Stimulated activated CD4-positive, alpha-beta T cell treated with anti-CD3 and anti-CD28 coated beads, Interleukin-12 subunit alpha, Interleukin-12 subunit beta, amount 100 ng/mL, for 48 hours (primary cell): ENCODE measurements around the gene WDR49.
"Not testable (repeated sequence)": the region's sequence is repeated elsewhere in the genome, so short reads cannot be mapped to it uniquely, and the experiment has no call there.

Experiments used
- DNase-seq, 3 donors: peaks; one replicate each; pipeline ENCODE4 v3.0.0-alpha.2; 2020; ENCODE audit warnings: low read depth in 2 of 3, low spot score in 1 of 3

The WDR49 gene

DNA sequence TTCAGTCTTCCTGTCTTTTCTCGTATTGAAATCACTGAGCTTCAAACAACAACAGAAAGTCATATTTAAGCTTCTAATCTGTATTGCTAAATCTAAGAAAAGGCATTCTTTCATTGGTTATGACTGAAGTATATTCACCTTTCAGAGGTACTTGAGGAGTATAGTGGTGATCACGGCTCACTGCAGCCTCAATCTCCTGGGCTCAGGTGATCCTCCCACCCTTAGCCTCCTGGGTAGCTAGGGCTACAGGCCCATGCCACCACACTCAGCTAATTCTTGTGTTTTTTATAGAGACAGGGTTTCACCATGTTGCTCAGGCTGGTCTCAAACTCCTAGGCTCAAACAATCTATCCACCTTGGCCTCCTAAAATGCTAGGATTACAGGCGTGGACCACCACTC is 38.7 kb downstream of the WDR49 start:
- no peak for DNase-seq

- DNase-seq: not testable (repeated sequence)
Observed at GRCh38 chr3:167614196-167614595, 39.5 kb downstream of the WDR49 start.

DNA sequence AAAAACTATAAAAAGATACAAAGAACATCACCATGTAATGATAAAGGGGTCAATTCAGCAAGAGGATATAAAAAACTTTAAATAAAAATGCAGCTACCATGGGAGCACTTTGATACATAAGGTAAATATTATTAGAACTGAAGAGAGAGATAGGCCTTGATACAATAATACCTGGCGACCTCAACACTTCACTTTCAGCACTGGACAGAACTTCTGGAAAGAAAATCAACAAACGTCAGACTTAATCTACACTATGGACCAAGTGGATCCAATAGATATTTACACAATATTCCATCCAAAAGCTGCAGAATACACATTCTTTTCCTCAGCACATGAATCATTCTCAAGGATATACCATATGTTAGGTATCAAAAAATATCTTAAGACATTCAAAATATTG is 42.0 kb downstream of the WDR49 start:
- DNase-seq: no peak

DNA sequence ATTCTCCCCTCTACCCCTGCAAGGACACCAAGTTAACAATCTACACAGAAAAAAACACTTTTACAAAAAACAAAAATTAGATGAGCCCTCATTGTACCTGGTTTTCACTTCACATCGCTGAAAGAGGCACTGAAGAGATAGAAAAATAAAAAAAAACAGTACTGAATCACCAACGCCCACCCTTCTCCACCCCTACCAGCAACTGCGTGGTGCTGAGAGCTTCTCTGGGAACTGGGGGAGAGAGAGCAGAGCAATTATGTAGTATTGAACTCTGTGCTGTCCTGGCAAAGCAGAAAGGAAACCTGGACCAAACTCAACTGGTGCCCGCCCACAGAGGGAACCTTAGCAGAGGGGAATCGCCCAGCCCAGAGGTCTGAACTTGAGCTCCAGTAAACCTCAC is 44.6 kb downstream of the WDR49 start:
- no peak for DNase-seq

- no peak for DNase-seq
Observed at GRCh38 chr3:167606836-167607235, 46.9 kb downstream of the WDR49 start.

GRCh38 chr3:167605871-167606270 is 47.9 kb downstream of the WDR49 start:
- DNase-seq: no peak

DNA sequence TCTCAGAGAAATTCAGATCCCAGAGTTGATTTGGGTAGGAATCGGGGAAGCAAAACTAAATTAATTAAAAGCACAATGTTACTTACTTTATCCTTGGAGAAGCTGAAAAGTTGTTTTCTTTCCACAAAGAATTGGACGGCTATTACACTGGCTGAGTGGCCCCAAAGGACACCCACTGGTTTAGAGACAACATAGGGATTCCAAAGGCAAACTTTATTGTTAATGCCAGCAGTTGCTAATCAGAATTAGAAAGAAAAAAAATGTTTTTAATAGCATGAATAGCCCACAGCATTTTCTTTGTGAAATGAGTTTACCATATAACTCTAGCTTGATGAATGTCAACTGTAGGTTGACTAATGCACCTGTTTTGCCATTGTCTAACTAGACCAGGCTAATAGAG is 51.7 kb downstream of the WDR49 start:
- no peak for DNase-seq

GRCh38 chr3:167587651-167588050 is 66.1 kb downstream of the WDR49 start:
- DNase-seq: no peak

DNA sequence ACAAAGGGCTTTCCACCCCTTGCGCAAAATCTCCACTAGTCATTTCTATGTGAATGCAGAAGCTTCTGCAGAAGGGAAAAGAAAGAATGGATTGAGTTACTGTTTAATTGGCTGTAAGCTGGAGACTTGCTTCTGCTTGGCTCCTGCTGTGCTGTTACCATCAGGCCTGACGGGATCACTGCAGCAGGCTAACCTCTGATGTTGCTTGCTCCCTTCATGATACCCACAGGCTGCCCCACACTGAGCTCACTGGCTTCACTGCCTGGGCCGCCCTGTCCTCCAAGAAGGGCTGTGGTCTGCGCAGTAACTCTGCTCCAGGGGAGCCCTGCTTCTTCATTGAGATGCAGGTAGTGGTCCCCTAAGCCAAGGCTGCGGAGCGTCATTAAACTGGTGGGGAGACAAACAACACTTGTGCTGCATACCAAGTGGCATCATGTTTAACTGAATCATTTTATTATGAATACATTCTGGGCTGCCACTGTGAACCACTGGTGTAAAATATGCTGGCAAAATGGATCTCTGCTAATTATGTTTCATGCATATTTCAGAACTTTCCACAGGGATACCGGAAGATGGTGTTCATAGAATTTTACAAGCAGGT is 78.6 kb downstream of the WDR49 start:
- DNase-seq: no peak

GRCh38 chr3:167572991-167573390 is 80.8 kb downstream of the WDR49 start:
- no peak for DNase-seq

DNA sequence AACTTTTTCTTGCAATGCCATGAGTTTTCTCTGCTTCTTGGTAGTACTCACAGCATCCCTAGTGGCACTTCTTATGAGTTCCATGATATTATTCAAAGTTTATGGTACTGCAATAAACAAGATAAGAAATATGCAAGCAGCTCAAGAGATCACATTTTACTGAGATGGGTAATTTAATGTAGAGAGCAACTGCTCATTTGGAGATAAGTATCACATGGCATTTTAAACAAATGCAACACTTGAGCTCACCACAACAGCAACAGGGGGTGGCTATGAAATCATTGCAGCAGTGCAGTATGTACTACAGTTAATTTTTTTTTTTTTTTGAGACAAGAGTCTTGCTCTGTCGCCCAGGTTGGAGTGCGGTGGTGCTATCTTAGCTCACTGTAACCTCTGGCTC is 85.1 kb downstream of the WDR49 start:
- no peak for DNase-seq

DNA sequence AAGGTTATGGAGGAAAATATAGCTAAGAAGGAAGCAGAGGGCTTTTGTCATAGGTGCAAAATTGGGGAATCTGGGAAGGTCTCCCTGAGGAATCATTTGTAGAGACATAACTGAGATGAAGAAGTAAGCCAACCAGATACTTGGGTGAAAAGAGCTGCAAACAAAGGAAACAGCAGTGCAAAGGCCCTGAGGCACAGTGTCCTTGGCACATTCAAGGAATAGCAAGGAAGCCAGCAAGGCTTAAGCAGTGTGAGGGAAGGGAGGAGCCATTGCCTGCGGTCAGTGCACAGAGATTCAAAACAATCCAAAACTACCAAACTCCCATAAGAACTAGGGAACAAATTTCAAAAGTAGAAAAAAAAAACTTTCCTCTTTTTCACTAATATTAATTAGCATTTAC is 88.3 kb downstream of the WDR49 start:
- no peak for DNase-seq

DNA sequence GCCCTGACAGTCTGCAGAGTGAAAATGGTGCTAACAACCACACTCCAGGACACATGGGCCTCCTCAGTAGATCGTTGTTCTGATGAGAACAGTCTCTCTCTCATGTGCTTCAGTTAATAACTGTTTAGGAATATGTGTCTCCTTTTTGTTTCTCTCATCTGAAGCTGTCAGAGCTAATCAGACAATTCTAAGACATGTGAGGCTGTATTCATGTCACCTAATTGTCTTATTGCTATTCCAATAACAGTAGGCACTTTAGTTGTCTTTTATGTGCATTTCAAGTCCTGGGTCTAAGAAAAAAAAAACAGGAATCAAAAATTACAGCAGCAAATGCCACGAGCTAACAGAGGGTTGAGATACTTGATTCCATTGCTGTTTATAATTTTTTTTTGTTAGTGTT is 89.1 kb downstream of the WDR49 start:
- DNase-seq: no peak

- no peak for DNase-seq
Observed at GRCh38 chr3:167559924-167560323, 93.8 kb downstream of the WDR49 start.

- DNase-seq: no peak
Observed at GRCh38 chr3:167554898-167555297, 98.8 kb downstream of the WDR49 start.

GRCh38 chr3:167538081-167538480 is 115.7 kb downstream of the WDR49 start:
- no peak for DNase-seq

- no peak for DNase-seq
Observed at GRCh38 chr3:167521006-167521355, 132.8 kb downstream of the WDR49 start.

GRCh38 chr3:167520266-167521005 is 133.3 kb downstream of the WDR49 start:
- no peak for DNase-seq

DNA sequence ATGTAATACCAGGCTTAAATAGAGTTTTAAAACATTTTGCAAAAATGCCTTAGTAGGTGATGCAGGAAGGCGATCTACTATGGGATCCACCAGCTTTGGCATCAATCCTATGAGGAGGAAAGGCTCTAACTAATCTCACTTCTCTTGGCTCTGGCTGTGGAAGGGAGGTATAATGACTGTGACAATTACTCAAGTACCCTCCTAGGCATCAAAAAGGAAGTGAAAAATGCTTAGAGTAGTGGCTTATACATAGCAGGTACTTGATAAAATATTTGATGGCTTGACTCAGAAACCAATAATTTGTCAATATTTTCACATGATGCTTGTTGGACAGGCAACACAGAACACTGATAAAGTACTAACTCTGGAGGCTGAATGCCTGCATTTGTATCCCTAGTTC is 145.8 kb downstream of the WDR49 start:
- DNase-seq: no peak

DNA sequence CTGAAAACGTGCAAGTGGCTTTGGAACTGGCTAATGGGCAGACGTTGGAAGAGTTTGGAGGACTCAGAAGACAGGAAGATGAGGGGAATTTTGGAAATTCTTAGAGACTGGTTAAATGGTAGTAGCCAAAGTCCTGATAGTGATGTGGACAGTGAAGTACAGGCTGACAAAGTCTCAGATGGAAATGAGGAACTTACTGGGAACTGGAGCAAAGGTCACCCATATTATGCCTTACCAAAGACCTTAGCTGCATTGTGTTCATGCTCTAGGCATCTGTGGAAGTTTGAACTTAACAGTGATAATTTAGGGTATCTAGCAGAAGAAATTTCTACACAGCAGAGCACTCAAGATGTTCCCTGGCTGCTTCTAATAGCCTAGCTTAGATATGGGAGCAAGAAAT is 151.3 kb downstream of the WDR49 start:
- no peak for DNase-seq

- no peak for DNase-seq
Observed at GRCh38 chr3:167501941-167502340, 151.8 kb downstream of the WDR49 start.

DNA sequence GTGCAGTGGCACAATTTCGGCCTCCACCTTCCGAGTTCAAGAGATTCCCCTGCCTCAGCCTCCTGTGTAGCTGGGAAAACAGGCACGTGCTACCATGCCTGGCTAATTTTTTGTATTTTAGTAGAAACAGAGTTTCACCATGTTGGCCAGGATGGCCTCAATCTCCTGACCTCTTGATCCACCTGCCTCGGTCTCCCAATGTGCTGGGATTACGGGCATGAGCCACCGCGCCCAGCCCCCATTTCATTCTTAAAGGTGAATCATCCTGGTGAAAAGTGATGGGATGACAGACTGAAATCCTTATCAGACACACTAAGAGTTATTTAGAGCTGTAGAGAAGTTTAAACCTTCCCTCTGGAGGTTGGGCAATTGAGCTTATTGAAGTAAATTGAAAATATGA is 155.8 kb downstream of the WDR49 start:
- no peak for DNase-seq

DNA sequence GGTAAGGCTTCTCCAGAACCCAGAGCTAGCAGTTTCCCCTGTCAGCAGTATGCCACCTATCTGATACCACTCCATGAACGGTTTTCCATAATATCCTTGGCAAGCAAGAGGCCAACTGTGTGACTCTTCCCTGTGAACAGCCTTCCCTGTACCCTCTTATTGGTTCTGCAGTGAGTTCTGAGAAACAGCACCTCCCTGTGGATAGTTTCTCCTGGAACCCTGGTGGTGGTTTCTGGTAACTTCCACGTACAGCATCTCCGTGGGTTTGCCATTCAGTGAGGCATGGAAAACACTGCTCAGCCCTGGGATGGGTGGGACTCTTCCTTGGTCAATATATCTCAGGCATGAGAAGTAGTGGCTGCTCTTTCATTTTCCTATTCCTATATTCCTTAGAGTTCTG is 160.5 kb downstream of the WDR49 start:
- no peak for DNase-seq
